ENCODE measurements around the gene KRTAP1-3.

- no peak for TF ChIP-seq EP300 (IDR thresholded peaks at IDR 0.05)
- TF ChIP-seq POLR2A (IDR thresholded peaks at IDR 0.05), result no peak
- TF ChIP-seq CTCF (IDR thresholded peaks at IDR 0.05), result no peak
Measured at GRCh38 chr17:41054025-41054424, 19.4 kb upstream of the KRTAP1-3 start.
